Upper lobe of left lung (tissue), 4 donors: ENCODE data around the gene DDAH1.

Experiments
- CTCF ChIP-seq, 6 experiments: fragments of 450-650 bp in 4 of 6; fragments of 200-600 bp in 2 of 6; sonication (generic) in 2 of 6; IDR thresholded peaks; one replicate each; pipeline ENCODE4 v1.5.1; 2016 to 2019; ENCODE audit warnings: antibody characterized with exemption in 6 of 6
- EP300 ChIP-seq, 4 donors: sonication (generic); formaldehyde crosslinking; IDR thresholded peaks; one replicate each; pipeline ENCODE4 v1.5.1; 2017; ENCODE audit warnings: antibody characterized with exemption in 4 of 4, control low read depth in 2 of 4
- POLR2A ChIP-seq, 4 donors: fragments of 450-650 bp; IDR thresholded peaks; one replicate each; pipeline ENCODE4 v1.5.1; 2016 to 2017; ENCODE audit warnings: antibody characterized with exemption in 4 of 4, mild to moderate bottlenecking in 2 of 4

DNA sequence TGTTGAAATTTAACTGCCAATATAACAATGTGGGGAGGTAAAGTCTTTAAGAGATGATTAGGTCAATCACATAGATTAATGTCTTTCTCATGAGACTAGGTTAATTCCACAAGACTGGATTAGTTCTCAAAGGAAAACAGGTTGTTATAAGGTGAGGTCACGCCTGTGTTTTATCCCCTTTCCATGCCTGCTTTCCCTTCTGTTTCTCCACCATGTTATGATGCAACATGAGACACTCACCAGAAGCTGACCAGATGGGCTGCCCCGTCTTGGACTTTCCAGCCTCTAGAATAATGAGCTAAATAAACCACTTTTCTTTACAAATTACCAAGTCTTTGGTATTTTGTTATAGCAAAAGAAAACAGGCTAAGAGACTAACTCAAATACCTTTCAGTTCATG, 70.8 kb downstream of the DDAH1 start:
- TF ChIP-seq CTCF (IDR thresholded peaks at IDR 0.05) (no peak), POLR2A (IDR thresholded peaks at IDR 0.05) (no peak), EP300 (IDR thresholded peaks at IDR 0.05) (no peak)
